Right lobe of liver (tissue), 6 donors: ENCODE measurements around the gene COX4I2. TPM values are rescaled to one million over a fixed set of nuclear protein-coding genes. Genes with fewer than 3 reads are reported as not detected.

Experiments used
- ATAC-seq, 4 donors: fragments of 200-7000 bp; cut with Tn5 transposase; one replicate each; pipeline ENCODE4 v1.9.1; 2020; ENCODE audit warnings: mild to moderate bottlenecking in 4 of 4, moderate library complexity in 4 of 4
- DNase-seq, 3 donors: peaks; one replicate each; pipeline ENCODE4 v3.0.0-alpha.2; 2020
- H3K27ac ChIP-seq, 3 donors: fragments of 200-600 bp; one replicate each; pipeline ENCODE4 v1.8.0; 2022
- H3K27me3 ChIP-seq, 2 donors: fragments of 200-600 bp; one replicate each; pipeline ENCODE4 v1.8.0; 2022
- H3K36me3 ChIP-seq, 4 donors: fragments of 200-600 bp; sonication (generic) in 1 of 4; one replicate each; pipeline versions ENCODE4 v1.5.1 to v1.8.0; 2017 to 2022; ENCODE audit warnings: control low read depth in 1 of 4
- H3K4me1 ChIP-seq, 4 donors: fragments of 200-600 bp; sonication (generic) in 1 of 4; one replicate each; pipeline versions ENCODE4 v1.5.1 to v1.8.0; 2017 to 2022; ENCODE audit warnings: control low read depth in 1 of 4
- H3K4me3 ChIP-seq, 3 donors: fragments of 200-600 bp; one replicate each; pipeline ENCODE4 v1.8.0; 2022
- H3K9me3 ChIP-seq, 4 donors: fragments of 200-600 bp; sonication (generic) in 1 of 4; one replicate each; pipeline versions ENCODE4 v1.5.1 to v1.8.0; 2017 to 2022; ENCODE audit warnings: control low read depth in 1 of 4
- POLR2A ChIP-seq: fragments of 450-650 bp; IDR thresholded peaks from one replicate; pipeline ENCODE4 v1.6.1; 2017; ENCODE audit warnings: antibody characterized with exemption, mild to moderate bottlenecking
- WGBS: methylation state at CpG from one replicate; pipeline ENCODE4 v1.1.6; 2018; ENCODE audit warnings: low coverage, low lambda C conversion rate; ENCODE audit not compliant: insufficient coverage; ENCODE audit errors: missing lambda C conversion rate; 5-methylcytosine and 5-hydroxymethylcytosine counted together
- intact Hi-C, 2 donors: fragments of 100-400 bp; cut with DNase I; formaldehyde crosslinking; loops; one replicate each; pipeline versions ENCODE4 v1.11.2 to v1.14.1; 2022
- total RNA-seq, 6 experiments: library from RNA; depleted of rRNA in 2 of 6; stranded (reverse); fragments of >200 nt in 2 of 6; fragmentation: NEBNext Ultra II Directional in 3 of 6; extraction: Animal tissue kit (Norgen Biotek cat#: 25700) in 3 of 6; gene quantifications; one replicate each; pipeline versions ENCODE4 v1.1.0 to v1.2.4, GENCODE V29; 2016 to 2023
- TF ChIP-seq, protein P1 (sequence below), 4 donors: fragments of 200-600 bp in 3 of 4; fragments of 450-650 bp in 1 of 4; IDR thresholded peaks; one replicate each; pipeline versions ENCODE4 v1.5.1 to v1.8.0; 2016 to 2022; ENCODE audit warnings: antibody characterized with exemption in 4 of 4, mild to moderate bottlenecking in 2 of 4
- donor health status: DM: no; HTN: yes; CAD: no.
- donor health status: DM: no; HTN: no; CAD: no.
- donor health status: DM: no; HTN: no; CAD: no.
- donor health status: DM: no; HTN: yes; CAD: no.
- donor health status: DM: no; HTN: yes; CAD: no.

The COX4I2 gene
- total RNA-seq, 6 experiments from 2014 or later = not detected

DNA sequence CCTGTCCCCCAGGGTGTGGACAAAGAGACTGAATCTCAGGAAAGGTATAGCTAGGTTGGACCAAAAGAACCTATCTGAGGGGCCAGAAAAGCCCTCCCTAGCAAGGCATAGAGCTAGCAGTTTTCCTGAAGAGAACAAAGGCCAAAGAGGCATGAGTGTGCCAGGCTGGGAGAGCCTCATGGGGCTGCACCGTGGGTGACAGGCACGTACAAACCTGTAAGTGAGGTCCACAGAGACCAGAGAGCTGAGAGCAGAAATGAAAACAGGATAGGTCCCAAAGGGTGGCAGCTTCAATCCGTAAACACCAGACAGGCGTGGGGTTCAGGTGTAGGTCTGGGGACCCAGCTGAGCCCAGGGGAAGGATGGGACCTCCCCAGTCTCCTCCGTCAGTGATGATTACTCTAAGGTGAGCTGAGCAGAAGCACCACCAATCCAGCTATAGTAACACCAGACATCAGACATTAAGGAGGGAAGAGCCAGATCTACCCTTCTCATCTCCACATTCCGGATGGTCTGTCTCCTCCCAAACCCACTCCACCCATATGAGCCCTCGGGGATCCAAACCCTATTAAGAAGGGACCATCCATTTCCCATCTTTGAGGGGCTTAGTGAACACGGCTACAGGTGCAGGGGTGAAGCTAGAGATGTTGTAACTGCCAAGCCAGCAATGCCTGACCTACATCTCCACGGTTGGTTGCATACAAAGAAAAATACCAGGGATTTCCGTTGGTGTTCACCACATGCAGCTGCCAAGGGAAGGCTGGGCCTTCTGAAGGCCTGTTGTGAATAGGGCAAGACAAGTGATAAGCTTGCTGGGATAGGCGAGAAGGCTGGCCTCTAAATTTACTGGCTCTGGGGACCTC, 46.7 kb downstream of the COX4I2 start:
- Histone ChIP-seq H3K9me3 (no peaks in the 10 kb centered on the region), H3K4me3 (no peak overlapping the region), H3K27me3 (no peaks in the 10 kb centered on the region), H3K36me3 (peaks cover 0 to 11% (median 2%) of the 10 kb centered on the region in 4 donors), H3K4me1 (peaks cover 0 to 30% (median 11%) of the 10 kb centered on the region in 4 donors), H3K27ac (no peak overlapping the region)
- TF ChIP-seq, protein P1, sequence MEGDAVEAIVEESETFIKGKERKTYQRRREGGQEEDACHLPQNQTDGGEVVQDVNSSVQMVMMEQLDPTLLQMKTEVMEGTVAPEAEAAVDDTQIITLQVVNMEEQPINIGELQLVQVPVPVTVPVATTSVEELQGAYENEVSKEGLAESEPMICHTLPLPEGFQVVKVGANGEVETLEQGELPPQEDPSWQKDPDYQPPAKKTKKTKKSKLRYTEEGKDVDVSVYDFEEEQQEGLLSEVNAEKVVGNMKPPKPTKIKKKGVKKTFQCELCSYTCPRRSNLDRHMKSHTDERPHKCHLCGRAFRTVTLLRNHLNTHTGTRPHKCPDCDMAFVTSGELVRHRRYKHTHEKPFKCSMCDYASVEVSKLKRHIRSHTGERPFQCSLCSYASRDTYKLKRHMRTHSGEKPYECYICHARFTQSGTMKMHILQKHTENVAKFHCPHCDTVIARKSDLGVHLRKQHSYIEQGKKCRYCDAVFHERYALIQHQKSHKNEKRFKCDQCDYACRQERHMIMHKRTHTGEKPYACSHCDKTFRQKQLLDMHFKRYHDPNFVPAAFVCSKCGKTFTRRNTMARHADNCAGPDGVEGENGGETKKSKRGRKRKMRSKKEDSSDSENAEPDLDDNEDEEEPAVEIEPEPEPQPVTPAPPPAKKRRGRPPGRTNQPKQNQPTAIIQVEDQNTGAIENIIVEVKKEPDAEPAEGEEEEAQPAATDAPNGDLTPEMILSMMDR (IDR thresholded peaks at IDR 0.05) = no peak
- no peak for TF ChIP-seq POLR2A
- WGBS = 42% methylated on average over 6 of the region's 11 CpGs
- intact Hi-C loops = no loop called here
- no peak for DNase-seq
- ATAC-seq = peak in 2 of 4 donors; percentile 9 to 41

DNA sequence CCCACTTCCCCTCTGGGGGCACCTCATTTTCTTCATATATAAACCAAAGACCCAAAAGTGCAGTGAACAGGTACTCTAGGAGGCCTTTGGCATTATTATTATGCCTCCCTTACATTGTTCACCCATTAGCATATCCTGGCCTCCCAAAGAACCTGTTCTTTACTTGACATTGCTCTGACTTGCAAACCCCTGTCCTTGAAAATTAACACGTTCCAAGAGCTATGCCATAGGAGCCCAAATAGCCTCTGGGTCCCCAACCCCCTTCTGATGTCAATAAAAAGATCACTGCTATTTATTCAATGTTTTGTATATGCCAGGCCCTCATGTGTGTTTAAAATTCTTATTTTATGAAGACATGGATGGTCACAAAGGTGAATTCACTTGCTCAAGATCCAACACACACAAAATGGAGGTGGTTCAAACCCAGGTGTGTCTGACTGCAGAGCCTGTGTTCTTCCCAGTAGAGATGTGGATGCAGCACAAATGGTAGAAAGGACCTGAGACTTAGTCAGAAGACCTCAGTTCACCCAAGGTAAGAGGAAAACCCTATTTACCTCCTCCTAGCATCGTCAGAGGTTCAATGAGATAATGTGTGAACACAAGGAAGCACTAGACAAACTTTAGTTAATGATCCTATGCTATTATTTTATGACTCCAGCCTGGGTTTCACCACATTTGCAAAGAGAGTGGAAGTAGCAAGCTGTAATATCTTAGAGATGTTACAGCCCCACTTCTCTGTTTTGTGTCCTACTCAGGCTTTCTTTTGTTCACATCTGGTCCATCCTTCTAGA, 48.3 kb downstream of the COX4I2 start:
- ATAC-seq = no peak
- Histone ChIP-seq H3K4me3 (no peak overlapping the region), H3K9me3 (no peaks in the 10 kb centered on the region), H3K27ac (no peak overlapping the region), H3K27me3 (no peaks in the 10 kb centered on the region), H3K4me1 (peaks cover 0 to 13% (median 2%) of the 10 kb centered on the region in 4 donors), H3K36me3 (peaks cover 0 to 11% (median 2%) of the 10 kb centered on the region in 4 donors)
- 100% methylated on average over 2 of the region's 2 CpGs for WGBS
- no peak for TF ChIP-seq POLR2A
- TF ChIP-seq, protein P1 (IDR thresholded peaks at IDR 0.05) = no peak
- intact Hi-C loops = no loop called here
- no peak for DNase-seq

DNA sequence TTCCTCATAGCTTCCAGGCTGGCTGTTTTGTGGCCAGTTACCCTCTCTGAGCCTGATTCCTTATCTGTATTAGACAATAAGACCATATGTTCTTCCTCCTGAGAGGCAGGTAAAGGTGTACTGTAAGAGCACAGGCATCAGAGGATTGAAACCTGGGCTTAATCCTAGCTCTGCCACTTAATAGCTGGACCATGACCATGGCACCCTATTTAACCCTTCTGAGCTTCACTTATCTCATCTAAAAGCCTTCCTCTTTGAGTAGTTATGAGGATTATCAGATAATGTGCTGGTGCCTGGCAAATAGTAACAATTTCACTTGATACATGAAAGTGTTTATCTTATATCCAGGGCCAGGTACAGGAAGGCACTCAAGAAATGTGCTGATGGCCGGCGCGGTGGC, 50.1 kb downstream of the COX4I2 start:
- Histone ChIP-seq H3K9me3 (no peaks in the 10 kb centered on the region), H3K4me1 (peaks cover 0 to 11% (median 0%) of the 10 kb centered on the region in 4 donors), H3K27me3 (no peaks in the 10 kb centered on the region), H3K4me3 (no peak overlapping the region), H3K27ac (no peak overlapping the region), H3K36me3 (peaks cover 0 to 11% (median 2%) of the 10 kb centered on the region in 4 donors)
- no peak for ATAC-seq
- WGBS = 100% methylated on average over 3 of the region's 3 CpGs
- intact Hi-C loops = no loop called here
- TF ChIP-seq POLR2A = no peak
- TF ChIP-seq, protein P1 (IDR thresholded peaks at IDR 0.05) = no peak
- no peak for DNase-seq

DNA sequence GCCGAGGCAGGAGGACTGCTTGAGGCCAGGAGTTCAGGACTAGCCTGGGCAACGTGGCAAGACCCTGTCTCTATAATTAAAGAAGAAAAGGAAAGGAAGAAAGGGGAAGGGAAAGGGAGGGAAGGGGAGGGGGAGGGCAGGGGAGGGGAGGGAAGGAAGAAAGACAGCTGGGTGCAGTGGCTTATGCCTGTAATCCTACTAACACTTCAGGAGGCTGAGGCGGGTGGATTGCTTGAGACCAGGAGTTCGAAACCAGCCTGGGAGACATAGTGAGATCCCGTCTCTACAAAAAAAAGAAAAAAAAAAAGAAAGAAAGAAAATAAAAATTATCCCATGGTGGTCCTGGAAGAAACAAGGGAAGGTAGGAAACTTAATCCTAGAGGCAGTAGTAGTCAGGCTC, 51.4 kb downstream of the COX4I2 start:
- ATAC-seq (no peak), DNase-seq (no peak)
- H3K9me3 ChIP-seq = no peaks in the 10 kb centered on the region
- H3K4me1 ChIP-seq = peaks cover 0 to 14% (median 0%) of the 10 kb centered on the region in 4 donors
- no peak overlapping the region for H3K4me3 ChIP-seq
- WGBS = 91% methylated on average over 5 of the region's 5 CpGs
- intact Hi-C loops = no loop called here
- peaks cover 0 to 11% (median 2%) of the 10 kb centered on the region in 4 donors for H3K36me3 ChIP-seq
- no peaks in the 10 kb centered on the region for H3K27me3 ChIP-seq
- no peak overlapping the region for H3K27ac ChIP-seq
- TF ChIP-seq, protein P1 (IDR thresholded peaks at IDR 0.05) = no peak
- no peak for TF ChIP-seq POLR2A
